Measurements from ENCODE around the gene TTLL10. TPM values are rescaled to one million over a fixed set of nuclear protein-coding genes. Genes with fewer than 3 reads are reported as not detected.

TTLL10 gene
- total and polyA plus RNA-seq, 2 experiments from 2014 or later = 0.45 TPM; not detected in 1

GRCh38 chr1:1240348-1240732 is 66.7 kb downstream of the TTLL10 start (continued):
- TF ChIP-seq EZH2 (IDR thresholded peaks at IDR 0.05; ENCODE audit: low read depth, unreplicated experiment) (no peak), EZH2phosphoT487 (IDR thresholded peaks at IDR 0.05; ENCODE audit: unreplicated experiment) (no peak), ETS1 (IDR thresholded peaks at IDR 0.05) (no peak), CREB1 (CRISPR knock-in tag; IDR thresholded peaks at IDR 0.05; ENCODE audit: low read depth) (no peak), REST (IDR thresholded peaks at IDR 0.05; ENCODE audit: unreplicated experiment) (no peak), POLR2AphosphoS5 (IDR thresholded peaks at IDR 0.05; ENCODE audit: low read depth) (no peak)

- Histone ChIP-seq H3K9me2 (ENCODE audit: insufficient read depth) (no peaks in the 10 kb centered on the region), H2AFZ (no peak overlapping the region), H3F3A (replicated peaks; ENCODE audit: low read depth) (no peaks in the 10 kb centered on the region), H3K27me3 (ENCODE audit: insufficient read depth) (peaks cover 3% of the 10 kb centered on the region; the same call in 1 of the 2 replicates), H3K27ac (ENCODE audit: low read depth) (no peak overlapping the region), H3K36me3 (ENCODE audit: insufficient read depth) (no peaks in the 10 kb centered on the region), H3K4me3 (no peak overlapping the region), H3K4me1 (ENCODE audit: insufficient read depth) (peaks cover 3% of the 10 kb centered on the region; the same call in 1 of the 2 replicates), H3K79me2 (replicated peaks; ENCODE audit: insufficient read depth) (no peaks in the 10 kb centered on the region), H4K20me1 (replicated peaks; ENCODE audit: insufficient read depth) (no peaks in the 10 kb centered on the region), H3K4me2 (no peak overlapping the region)
- Mint-ChIP-seq H3K9me3 (no peaks in the 10 kb centered on the region), H3K4me3 (no peak overlapping the region), H3K4me1 (no peaks in the 10 kb centered on the region), H3K27ac (no peak overlapping the region), H3K36me3 (ENCODE audit: low read depth) (no peaks in the 10 kb centered on the region), H3K27me3 (ENCODE audit: insufficient read depth, low read depth, poor library complexity) (peaks cover 4% of the 10 kb centered on the region)
- no peak for DNase-seq (ENCODE audit: low spot score)
- TF ChIP-seq CREB1 (CRISPR knock-in tag; IDR thresholded peaks at IDR 0.05; ENCODE audit: low read depth) = no peak
- no peak for TF ChIP-seq STAT1 (IDR thresholded peaks at IDR 0.05; ENCODE audit: unreplicated experiment)
- no peak for TF ChIP-seq ETS1 (IDR thresholded peaks at IDR 0.05)
- ATAC-seq = no peak
These were observed 67.3 kb downstream of the TTLL10 start for GRCh38 chr1:1240822-1241587.

Data from GM23338 (cell line).